Osteocyte (in vitro differentiated cells): ENCODE measurements around the gene ADGRG4. TPM values are rescaled to one million over a fixed set of nuclear protein-coding genes. Genes with fewer than 3 reads are reported as not detected.

Source experiments
- DNase-seq: peaks from one replicate; pipeline ENCODE4 v3.0.0; 2021; ENCODE audit warnings: mixed read lengths; ENCODE audit not compliant: unreplicated experiment; ENCODE audit errors: extremely low spot score
- H3K27ac Mint-ChIP-seq: one replicate; pipeline ENCODE4 v1.8.0; 2021; ENCODE audit warnings: mild to moderate bottlenecking, mixed read lengths; ENCODE audit not compliant: unreplicated experiment
- H3K27me3 Mint-ChIP-seq: one replicate; pipeline ENCODE4 v1.8.0; 2021; ENCODE audit warnings: mixed read lengths; ENCODE audit not compliant: unreplicated experiment
- H3K36me3 Mint-ChIP-seq: one replicate; pipeline ENCODE4 v1.8.0; 2021; ENCODE audit warnings: mixed read lengths; ENCODE audit not compliant: unreplicated experiment
- H3K4me1 Mint-ChIP-seq: one replicate; pipeline ENCODE4 v1.8.0; 2021; ENCODE audit warnings: mixed read lengths; ENCODE audit not compliant: unreplicated experiment
- H3K4me3 Mint-ChIP-seq: one replicate; pipeline ENCODE4 v1.8.0; 2021; ENCODE audit warnings: mild to moderate bottlenecking, moderate library complexity, mixed read lengths; ENCODE audit not compliant: unreplicated experiment
- H3K9me3 Mint-ChIP-seq: one replicate; pipeline ENCODE4 v1.8.0; 2021; ENCODE audit warnings: mixed read lengths; ENCODE audit not compliant: unreplicated experiment
- CTCF ChIP-seq: fragments of 200-600 bp; sonication (generic); IDR thresholded peaks from 2 replicates; pipeline ENCODE4 v1.5.0; 2021; ENCODE audit warnings: antibody characterized with exemption, mild to moderate bottlenecking, moderate library complexity
- total RNA-seq: library from RNA; stranded (reverse); gene quantifications from 2 replicates; pipeline ENCODE4 v1.2.1, GENCODE V29; 2021

Gene ADGRG4
- total RNA-seq, 1 donor from 2014 or later, result 0.16 TPM

DNA sequence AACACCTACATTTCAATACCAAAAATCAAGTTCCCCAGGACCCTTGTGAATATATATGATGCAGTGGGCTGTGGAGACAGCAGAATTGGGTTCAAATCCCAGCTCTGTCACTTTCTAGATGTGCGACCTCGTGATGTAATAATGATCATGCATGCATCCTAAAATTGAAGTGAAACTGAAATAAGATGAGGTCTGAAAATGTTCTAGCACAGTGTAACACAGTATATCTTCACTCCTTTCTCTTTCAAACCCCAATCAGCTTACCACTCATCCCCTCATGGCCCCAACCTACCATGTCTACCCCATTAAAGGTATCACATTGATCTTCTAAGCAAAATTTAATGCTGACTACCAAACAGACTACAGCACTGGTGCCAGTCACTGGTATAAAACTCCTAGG lies 117.0 kb downstream of the ADGRG4 start:
- H3K27me3 Mint-ChIP-seq, result no peaks in the 10 kb centered on the region
- no peak for TF ChIP-seq CTCF

DNA sequence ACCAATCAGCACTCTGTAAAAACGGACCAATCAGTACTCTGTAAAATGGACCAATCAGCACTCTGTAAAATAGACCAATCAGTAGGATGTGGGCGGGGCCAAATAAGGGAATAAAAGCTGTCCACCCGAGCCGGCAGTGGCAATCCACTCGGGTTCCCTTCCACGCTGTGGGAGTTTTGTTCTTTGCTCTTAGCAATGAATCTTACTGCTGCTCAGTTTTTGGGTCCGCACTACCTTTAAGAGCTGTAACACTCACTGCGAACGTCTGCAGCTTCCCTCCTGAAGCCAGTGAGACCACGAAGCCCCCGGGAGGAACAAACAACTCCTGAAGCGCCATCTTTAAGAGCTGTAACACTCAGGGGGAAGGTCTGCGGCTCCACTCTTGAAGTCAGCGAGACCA lies 120.6 kb downstream of the ADGRG4 start:
- Mint-ChIP-seq H3K36me3 (no peaks in the 10 kb centered on the region), H3K4me3 (no peak overlapping the region), H3K27me3 (no peaks in the 10 kb centered on the region), H3K27ac (no peak overlapping the region), H3K4me1 (no peaks in the 10 kb centered on the region), H3K9me3 (no peaks in the 10 kb centered on the region)
- DNase-seq, result no peak
- TF ChIP-seq CTCF, result no peak

More for the DNA sequence above, 117.0 kb downstream of the ADGRG4 start:
- H3K36me3 Mint-ChIP-seq, result no peaks in the 10 kb centered on the region
- no peak overlapping the region for H3K4me3 Mint-ChIP-seq
- DNase-seq, result no peak
- H3K4me1 Mint-ChIP-seq, result no peaks in the 10 kb centered on the region
- H3K27ac Mint-ChIP-seq, result no peak overlapping the region
- H3K9me3 Mint-ChIP-seq, result no peaks in the 10 kb centered on the region

GRCh38 chrX:136423724-136424123 lies 123.0 kb downstream of the ADGRG4 start:
- no peaks in the 10 kb centered on the region for H3K9me3 Mint-ChIP-seq
- H3K36me3 Mint-ChIP-seq, result no peaks in the 10 kb centered on the region
- H3K27ac Mint-ChIP-seq, result no peak overlapping the region
- TF ChIP-seq CTCF, result no peak
- no peaks in the 10 kb centered on the region for H3K4me1 Mint-ChIP-seq
- H3K4me3 Mint-ChIP-seq, result no peak overlapping the region
- H3K27me3 Mint-ChIP-seq, result no peaks in the 10 kb centered on the region
- no peak for DNase-seq

DNA sequence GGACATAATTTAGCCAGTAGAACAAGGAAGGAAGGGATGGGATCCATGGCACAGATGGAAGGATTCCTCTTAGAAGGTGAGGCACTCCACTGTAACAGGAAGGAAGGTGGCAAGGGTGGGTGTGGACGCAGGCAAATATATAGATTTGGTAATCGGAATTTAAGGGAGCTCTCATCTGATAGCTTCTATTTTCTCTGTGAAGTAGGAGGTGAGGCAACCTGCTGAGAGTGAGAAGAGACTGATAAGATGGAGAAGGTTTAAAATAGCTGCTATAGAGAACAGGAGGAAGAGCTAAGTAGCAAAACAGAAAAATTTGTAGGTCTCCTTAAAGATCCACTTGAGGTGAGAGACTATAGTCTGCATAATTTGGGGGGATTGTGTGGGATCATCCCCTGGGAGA lies 125.2 kb downstream of the ADGRG4 start:
- Mint-ChIP-seq H3K36me3 (no peaks in the 10 kb centered on the region), H3K9me3 (no peaks in the 10 kb centered on the region), H3K27me3 (no peaks in the 10 kb centered on the region), H3K4me1 (no peaks in the 10 kb centered on the region), H3K4me3 (no peak overlapping the region), H3K27ac (no peak overlapping the region)
- no peak for TF ChIP-seq CTCF
- DNase-seq, result no peak

DNA sequence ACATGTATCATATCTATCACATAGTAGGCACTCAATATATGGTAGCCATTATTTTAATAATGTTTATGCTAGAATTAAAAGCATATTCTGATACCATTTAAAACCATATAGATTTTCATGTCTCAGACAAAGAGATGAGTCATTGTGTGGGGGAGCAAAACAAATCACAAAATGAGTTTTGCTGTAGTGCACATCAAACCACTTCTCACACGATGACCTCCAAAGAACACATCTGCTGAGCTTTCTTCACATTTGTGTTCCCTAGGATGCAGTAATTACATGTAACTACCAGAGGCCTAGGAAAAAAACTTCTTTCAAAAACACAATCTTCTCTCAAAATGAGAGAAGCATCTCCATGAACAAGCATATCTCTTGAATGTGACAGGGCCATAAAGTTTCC lies 130.9 kb downstream of the ADGRG4 start:
- Mint-ChIP-seq H3K27ac (no peak overlapping the region), H3K36me3 (no peaks in the 10 kb centered on the region), H3K4me1 (no peaks in the 10 kb centered on the region), H3K9me3 (no peaks in the 10 kb centered on the region), H3K27me3 (no peaks in the 10 kb centered on the region), H3K4me3 (no peak overlapping the region)
- TF ChIP-seq CTCF, result no peak
- no peak for DNase-seq
